SK-N-SH treated with all-trans-retinoic acid at 6 μM for 48 hours (cell line): Measurements from ENCODE around the gene RAB23.

ENCODE experiments used
- ARNTL ChIP-seq: fragments of 450-650 bp; formaldehyde crosslinking; IDR thresholded peaks from 2 replicates; pipeline ENCODE4 v1.5.0; 2020; ENCODE audit warnings: low read depth, mild to moderate bottlenecking, moderate library complexity, borderline replicate concordance
- BACH2 ChIP-seq: fragments of 250-450 bp; sonication (Bioruptor Pico); IDR thresholded peaks from 2 replicates; pipeline ENCODE4 v1.9.0; 2021; ENCODE audit warnings: mild to moderate bottlenecking, borderline replicate concordance
- CREB5 ChIP-seq: fragments of 250-450 bp; sonication (Bioruptor Pico); IDR thresholded peaks from 2 replicates; pipeline ENCODE4 v1.5.1; 2020; ENCODE audit warnings: low read depth, mild to moderate bottlenecking, moderate library complexity
- CSDC2 ChIP-seq: fragments of 250-450 bp; sonication (Bioruptor Pico); IDR thresholded peaks from 2 replicates; pipeline ENCODE4 v1.5.0; 2020; ENCODE audit warnings: mild to moderate bottlenecking, moderate library complexity
- CSRNP3 ChIP-seq: fragments of 250-450 bp; sonication (Bioruptor Pico); IDR thresholded peaks from 2 replicates; pipeline ENCODE4 v1.5.1; 2021; ENCODE audit warnings: mild to moderate bottlenecking, moderate library complexity
- GLIS3 ChIP-seq: fragments of 250-450 bp; sonication (Bioruptor Pico); IDR thresholded peaks from 2 replicates; pipeline ENCODE4 v1.5.0; 2020; ENCODE audit warnings: mild to moderate bottlenecking, moderate library complexity
- OSR1 ChIP-seq: fragments of 250-450 bp; sonication (Bioruptor Pico); IDR thresholded peaks from 2 replicates; pipeline ENCODE4 v1.8.0; 2022; ENCODE audit warnings: moderate library complexity, mild to moderate bottlenecking, inconsistent platforms
- POU6F1 ChIP-seq: fragments of 250-450 bp; sonication (Bioruptor Pico); IDR thresholded peaks from 2 replicates; pipeline ENCODE4 v1.8.0; 2021; ENCODE audit warnings: low read depth, mild to moderate bottlenecking, moderate library complexity, borderline replicate concordance
- RARB ChIP-seq: fragments of 250-450 bp; sonication (Bioruptor Pico); IDR thresholded peaks from 2 replicates; pipeline ENCODE4 v1.8.0; 2021; ENCODE audit warnings: mild to moderate bottlenecking, moderate library complexity
- SNAI2 ChIP-seq: fragments of 250-450 bp; sonication (Bioruptor Pico); IDR thresholded peaks from 2 replicates; pipeline ENCODE4 v1.5.0; 2020; ENCODE audit warnings: mild to moderate bottlenecking, moderate library complexity
- TSHZ2 ChIP-seq: fragments of 250-450 bp; sonication (Bioruptor Pico); IDR thresholded peaks from 2 replicates; pipeline ENCODE4 v1.5.0; 2020; ENCODE audit warnings: mild to moderate bottlenecking, moderate library complexity
- ZC3H10 ChIP-seq: fragments of 250-450 bp; sonication (Bioruptor Pico); IDR thresholded peaks from 2 replicates; pipeline ENCODE4 v1.5.1; 2021; ENCODE audit warnings: mild to moderate bottlenecking, moderate library complexity
- ZFP30 ChIP-seq: fragments of 450-650 bp; formaldehyde crosslinking; IDR thresholded peaks from 2 replicates; pipeline ENCODE4 v1.5.0; 2022; ENCODE audit warnings: mild to moderate bottlenecking, moderate library complexity
- ZNF70 ChIP-seq: fragments of 450-650 bp; formaldehyde crosslinking; IDR thresholded peaks from 2 replicates; pipeline ENCODE4 v1.5.0; 2020; ENCODE audit warnings: mild to moderate bottlenecking, moderate library complexity

- TF ChIP-seq ARNTL (CRISPR knock-in tag) (no peak), CREB5 (CRISPR knock-in tag) (no peak), BACH2 (CRISPR knock-in tag) (no peak), CSRNP3 (no peak), POU6F1 (CRISPR knock-in tag) (no peak), GLIS3 (no peak), CSDC2 (CRISPR knock-in tag) (no peak), ZC3H10 (CRISPR knock-in tag) (no peak), RARB (CRISPR knock-in tag) (no peak), ZFP30 (CRISPR knock-in tag) (no peak), TSHZ2 (CRISPR knock-in tag) (no peak), SNAI2 (no peak), OSR1 (CRISPR knock-in tag) (no peak), ZNF70 (CRISPR knock-in tag) (no peak)
Observed at GRCh38 chr6:57138026-57138425, 84.1 kb downstream of the RAB23 start.
